GM21723 (cell line): ENCODE data around the gene RAET1L.
"Not testable (repeated sequence)": the region's sequence is repeated elsewhere in the genome, so short reads cannot be mapped to it uniquely, and the experiment has no call there.

Experiments
- ATAC-seq: cut with Tn5 transposase; IDR thresholded peaks from one replicate; pipeline ENCODE4 v1.9.1; 2021; ENCODE audit warnings: mild to moderate bottlenecking, moderate library complexity; ENCODE audit not compliant: unreplicated experiment

Gene RAET1L

GRCh38 chr6:150025201-150025917 is at the start of gene RAET1L:
Gene RAET1L (minus strand): TSS chr6:150025532. CDS start chr6:150025471, 61 bp downstream.
- no peak for ATAC-seq

GRCh38 chr6:150075034-150075421 is 49.7 kb upstream of the RAET1L start:
- ATAC-seq: no peak

- ATAC-seq: not testable (repeated sequence)
Measured at GRCh38 chr6:150074396-150075033, 49.2 kb upstream of the RAET1L start.

GRCh38 chr6:150072201-150072600 is 46.9 kb upstream of the RAET1L start:
- ATAC-seq: no peak

- no peak for ATAC-seq
Measured at GRCh38 chr6:150070236-150070818, 45.0 kb upstream of the RAET1L start.

GRCh38 chr6:150069706-150070105 is 44.4 kb upstream of the RAET1L start:
- ATAC-seq: no peak

- peak; percentile 85 for ATAC-seq
Measured at GRCh38 chr6:150068720-150069648, 43.7 kb upstream of the RAET1L start, which contains the start of gene ULBP3. Gene ULBP3 (minus strand): TSS chr6:150069121. CDS start chr6:150069066, 55 bp downstream.

- ATAC-seq: no peak
Measured at GRCh38 chr6:150068151-150068550, 42.8 kb upstream of the RAET1L start.

- ATAC-seq: no peak
Measured at GRCh38 chr6:150065083-150065482, 39.8 kb upstream of the RAET1L start.

GRCh38 chr6:150063640-150064039 is 38.3 kb upstream of the RAET1L start:
- no peak for ATAC-seq

GRCh38 chr6:150059973-150060372 is 34.6 kb upstream of the RAET1L start:
- not testable (repeated sequence) for ATAC-seq

GRCh38 chr6:150058986-150059385 is 33.7 kb upstream of the RAET1L start:
- no peak for ATAC-seq

- no peak for ATAC-seq
Measured at GRCh38 chr6:150058231-150058792, 33.0 kb upstream of the RAET1L start.

GRCh38 chr6:150057501-150057951 is 32.2 kb upstream of the RAET1L start:
- no peak for ATAC-seq

GRCh38 chr6:150056916-150057315 is 31.6 kb upstream of the RAET1L start:
- ATAC-seq: no peak

- ATAC-seq: no peak
Measured at GRCh38 chr6:150056156-150056555, 30.8 kb upstream of the RAET1L start.

GRCh38 chr6:150055131-150055530 is 29.8 kb upstream of the RAET1L start:
- no peak for ATAC-seq

GRCh38 chr6:150053450-150053849 is 28.1 kb upstream of the RAET1L start:
- ATAC-seq: no peak

- ATAC-seq: no peak
Measured at GRCh38 chr6:150050846-150051245, 25.5 kb upstream of the RAET1L start.

- ATAC-seq: no peak
Measured at GRCh38 chr6:150048099-150048498, 22.8 kb upstream of the RAET1L start.

GRCh38 chr6:150046943-150047342 is 21.6 kb upstream of the RAET1L start:
- ATAC-seq: no peak
